DND-41 (cell line): ENCODE results near the gene COL4A6.

Experiments
- ATAC-seq: fragments of 200-7000 bp; cut with Tn5 transposase; 3 replicates; pipeline ENCODE4 v1.9.1; 2021; ENCODE audit warnings: low read depth; ENCODE audit not compliant: insufficient read depth
- DNase-seq: peaks from one replicate; pipeline ENCODE4 v3.0.0-alpha.2; 2020
- H2AFZ ChIP-seq: 2 replicates; pipeline ENCODE4 v1.6.0; 2012; ENCODE audit warnings: low read depth, low read length
- H3K27ac ChIP-seq: 2 replicates; pipeline ENCODE4 v1.5.1; 2012; ENCODE audit warnings: low read length, inconsistent platforms
- H3K27me3 ChIP-seq: fragments of 200-600 bp; sonication (generic); 2 replicates; pipeline ENCODE4 v1.6.0; 2012; ENCODE audit warnings: low read length, mild to moderate bottlenecking, inconsistent platforms; ENCODE audit not compliant: insufficient read depth, poor library complexity
- H3K36me3 ChIP-seq: 2 replicates; pipeline ENCODE4 v1.5.1; 2012; ENCODE audit warnings: low read length, inconsistent platforms; ENCODE audit not compliant: insufficient read depth
- H3K4me1 ChIP-seq: 2 replicates; pipeline ENCODE4 v1.5.1; 2012; ENCODE audit warnings: mild to moderate bottlenecking, low read length; ENCODE audit not compliant: insufficient read depth
- H3K4me2 ChIP-seq: 2 replicates; pipeline ENCODE4 v1.6.0; 2012; ENCODE audit warnings: mild to moderate bottlenecking, moderate library complexity, low read length, inconsistent platforms; ENCODE audit not compliant: insufficient read depth
- H3K4me3 ChIP-seq, 2 experiments: fragments of 200-600 bp in 1 of 2; shearing (Covaris generic) in 1 of 2; 2 replicates each; pipeline ENCODE4 v1.5.1; 2012 to 2016; ENCODE audit warnings: inconsistent platforms in 2 of 2, low read length in 2 of 2, mild to moderate bottlenecking in 2 of 2, low read depth in 1 of 2, moderate library complexity in 1 of 2
- H3K79me2 ChIP-seq: 2 replicates; pipeline ENCODE4 v1.6.0; 2012; ENCODE audit warnings: low read length, inconsistent platforms; ENCODE audit not compliant: insufficient read depth
- H3K9ac ChIP-seq: 2 replicates; pipeline ENCODE4 v1.6.0; 2012; ENCODE audit warnings: low read depth, mild to moderate bottlenecking, inconsistent platforms, low read length, moderate library complexity
- H3K9me3 ChIP-seq: 2 replicates; pipeline ENCODE4 v1.5.1; 2012; ENCODE audit warnings: low read length, moderate library complexity, mild to moderate bottlenecking, inconsistent platforms; ENCODE audit not compliant: insufficient read depth, severe bottlenecking
- H4K20me1 ChIP-seq: 2 replicates; pipeline ENCODE4 v1.6.0; 2012; ENCODE audit warnings: low read length; ENCODE audit not compliant: insufficient read depth
- CTCF ChIP-seq: IDR thresholded peaks from 2 replicates; pipeline ENCODE4 v1.5.1; 2012; ENCODE audit warnings: borderline replicate concordance, low read length, moderate library complexity, mild to moderate bottlenecking; ENCODE audit not compliant: poor library complexity, severe bottlenecking; ENCODE audit errors: extremely low read depth
- EZH2 ChIP-seq: IDR thresholded peaks from 3 replicates; pipeline ENCODE4 v1.6.1; 2012; ENCODE audit warnings: borderline replicate concordance, low read depth, mild to moderate bottlenecking, moderate library complexity, low read length, inconsistent platforms; ENCODE audit not compliant: severe bottlenecking

COL4A6 gene

GRCh38 chrX:108221301-108221864 lies 216.8 kb downstream of the COL4A6 start:
- Histone ChIP-seq H3K4me3 (no peak overlapping the region), H3K9ac (no peak overlapping the region), H3K36me3 (no peaks in the 10 kb centered on the region), H3K79me2 (no peaks in the 10 kb centered on the region), H3K4me2 (no peak overlapping the region), H3K9me3 (no peaks in the 10 kb centered on the region), H2AFZ (no peak overlapping the region), H3K4me1 (no peaks in the 10 kb centered on the region), H3K27ac (no peak overlapping the region), H4K20me1 (no peaks in the 10 kb centered on the region), H3K27me3 (no peaks in the 10 kb centered on the region)
- no peak for TF ChIP-seq EZH2
- TF ChIP-seq CTCF = no peak
- ATAC-seq (no peak), DNase-seq (no peak)

- no peak overlapping the region for H3K9ac ChIP-seq
- no peak overlapping the region for H3K4me3 ChIP-seq
- DNase-seq (no peak), ATAC-seq (no peak)
- no peak overlapping the region for H3K4me2 ChIP-seq
- H4K20me1 ChIP-seq = no peaks in the 10 kb centered on the region
- no peak overlapping the region for H3K27ac ChIP-seq
- no peaks in the 10 kb centered on the region for H3K79me2 ChIP-seq
- H3K27me3 ChIP-seq = no peaks in the 10 kb centered on the region
- no peak overlapping the region for H2AFZ ChIP-seq
- no peaks in the 10 kb centered on the region for H3K9me3 ChIP-seq
- TF ChIP-seq CTCF (no peak), EZH2 (no peak)
- no peaks in the 10 kb centered on the region for H3K4me1 ChIP-seq
- no peaks in the 10 kb centered on the region for H3K36me3 ChIP-seq
Observed at GRCh38 chrX:108219949-108220601, 218.1 kb downstream of the COL4A6 start.

GRCh38 chrX:108217876-108218275 lies 220.3 kb downstream of the COL4A6 start:
- ATAC-seq (no peak), DNase-seq (no peak)
- no peak overlapping the region for H3K27ac ChIP-seq

More at GRCh38 chrX:108217876-108218275, 220.3 kb downstream of the COL4A6 start:
- Histone ChIP-seq H3K9me3 (no peaks in the 10 kb centered on the region), H3K4me1 (no peaks in the 10 kb centered on the region), H3K4me2 (no peak overlapping the region), H3K4me3 (no peak overlapping the region), H3K9ac (no peak overlapping the region), H2AFZ (no peak overlapping the region), H3K79me2 (no peaks in the 10 kb centered on the region), H3K36me3 (no peaks in the 10 kb centered on the region), H4K20me1 (no peaks in the 10 kb centered on the region), H3K27me3 (no peaks in the 10 kb centered on the region)
- TF ChIP-seq CTCF (no peak), EZH2 (no peak)
